ENCODE results near the gene CLSTN2. TPM values are rescaled to one million over a fixed set of nuclear protein-coding genes. Genes with fewer than 3 reads are reported as not detected.

Gene CLSTN2
- total and polyA plus RNA-seq, 10 donors = 0.02 to 0.22 (median 0.13) TPM; not detected in 1

- no peaks in the 10 kb centered on the region for H3K36me3 ChIP-seq
- no peak overlapping the region for H3K27ac ChIP-seq
- intact Hi-C loops (cut with DNase I; ENCODE audit: low total_unique reads) = no loop called here
- no peaks in the 10 kb centered on the region for H3K9me3 ChIP-seq
- 66 to 87% (median 68%) methylated on average over 5 of the region's 5 CpGs for WGBS, 5 donors
- no peak overlapping the region for H3K4me3 ChIP-seq
- H3K4me1 ChIP-seq = no peaks in the 10 kb centered on the region
- no peaks in the 10 kb centered on the region for H3K27me3 ChIP-seq (replicated peaks in 1 of 7)
- no peak for TF ChIP-seq POLR2A (IDR thresholded peaks at IDR 0.05)
- no peak for TF ChIP-seq CTCF (IDR thresholded peaks at IDR 0.05 in 8 of 11, conservative IDR thresholded peaks at IDR 0.05 in 3 of 11)
- TF ChIP-seq POLR2AphosphoS5 (IDR thresholded peaks at IDR 0.05) = no peak
- no peak for DNase-seq
Observed at GRCh38 chr3:140574375-140574774, 639.4 kb downstream of the CLSTN2 start.

- WGBS, 5 donors = 71 to 81% (median 78%) methylated on average over 5 of the region's 5 CpGs
- H3K36me3 ChIP-seq = no peaks in the 10 kb centered on the region
- no peak overlapping the region for H3K4me3 ChIP-seq
- no peaks in the 10 kb centered on the region for H3K9me3 ChIP-seq
- TF ChIP-seq CTCF (IDR thresholded peaks at IDR 0.05 in 8 of 11, conservative IDR thresholded peaks at IDR 0.05 in 3 of 11) (no peak), POLR2A (IDR thresholded peaks at IDR 0.05) (no peak), POLR2AphosphoS5 (IDR thresholded peaks at IDR 0.05) (no peak)
- H3K27me3 ChIP-seq (replicated peaks in 1 of 7) = no peaks in the 10 kb centered on the region
- H3K27ac ChIP-seq = no peak overlapping the region
- intact Hi-C loops (cut with DNase I; ENCODE audit: low total_unique reads) = no loop called here
- no peak for DNase-seq
- no peaks in the 10 kb centered on the region for H3K4me1 ChIP-seq
Observed at GRCh38 chr3:140576449-140576848, 641.5 kb downstream of the CLSTN2 start.

GRCh38 chr3:140577911-140578310, 642.9 kb downstream of the CLSTN2 start:
- H3K36me3 ChIP-seq = no peaks in the 10 kb centered on the region
- WGBS, 5 donors = 80 to 89% (median 83%) methylated on average over 4 of the region's 4 CpGs
- no peaks in the 10 kb centered on the region for H3K4me1 ChIP-seq
- H3K27ac ChIP-seq = no peak overlapping the region
- no peak for DNase-seq
- H3K27me3 ChIP-seq (replicated peaks in 1 of 7) = no peaks in the 10 kb centered on the region
- no peak overlapping the region for H3K4me3 ChIP-seq
- TF ChIP-seq POLR2A (IDR thresholded peaks at IDR 0.05) (no peak), CTCF (IDR thresholded peaks at IDR 0.05 in 8 of 11, conservative IDR thresholded peaks at IDR 0.05 in 3 of 11) (no peak), POLR2AphosphoS5 (IDR thresholded peaks at IDR 0.05) (no peak)
- H3K9me3 ChIP-seq = no peaks in the 10 kb centered on the region
- intact Hi-C loops (cut with DNase I; ENCODE audit: low total_unique reads) = no loop called here

GRCh38 chr3:140579260-140579659, 644.3 kb downstream of the CLSTN2 start:
- no peak for DNase-seq
- no peaks in the 10 kb centered on the region for H3K27me3 ChIP-seq (replicated peaks in 1 of 7)
- intact Hi-C loops (cut with DNase I; ENCODE audit: low total_unique reads) = no loop called here
- no peak overlapping the region for H3K27ac ChIP-seq
- H3K9me3 ChIP-seq = no peaks in the 10 kb centered on the region
- TF ChIP-seq CTCF (IDR thresholded peaks at IDR 0.05 in 8 of 11, conservative IDR thresholded peaks at IDR 0.05 in 3 of 11) = no peak
- TF ChIP-seq POLR2AphosphoS5 (IDR thresholded peaks at IDR 0.05) = no peak
- TF ChIP-seq POLR2A (IDR thresholded peaks at IDR 0.05) = no peak
- no peak overlapping the region for H3K4me3 ChIP-seq
- no peaks in the 10 kb centered on the region for H3K4me1 ChIP-seq
- H3K36me3 ChIP-seq = no peaks in the 10 kb centered on the region
